Panc1 (cell line): Measurements from ENCODE around the gene BHMT2. TPM values are rescaled to one million over a fixed set of nuclear protein-coding genes. Genes with fewer than 3 reads are reported as not detected.

Experiments used
- ATAC-seq: fragments of 200-7000 bp; cut with Tn5 transposase; 2 replicates; pipeline ENCODE4 v1.9.1; 2020; ENCODE audit warnings: mild to moderate bottlenecking, moderate library complexity
- BruUV-seq: library from RNA; stranded (reverse); fragments of 400-500 nt; replicated peaks from 2 replicates; lab custom pipeline; 2021; lab: Mats Ljungman, UMichigan
- CTCF ChIA-PET: fragments of 300-600 bp; sonication (Branson Sonifier 250); formaldehyde crosslinking; loops from one replicate; lab custom pipeline; 2022; ENCODE audit warnings: antibody characterized with exemption; lab: Charles Lee
- POLR2A ChIA-PET: fragments of 300-600 bp; sonication (Branson Sonifier 250); formaldehyde crosslinking; loops from one replicate; lab custom pipeline; 2022; ENCODE audit warnings: antibody characterized with exemption; lab: Charles Lee
- DNase-seq: peaks from one replicate; pipeline ENCODE4 v3.0.0-alpha.2; 2010; ENCODE audit warnings: low read depth, low spot score
- H3K27ac ChIP-seq: 2 replicates; pipeline ENCODE4 v1.5.1; 2011; ENCODE audit warnings: mild to moderate bottlenecking, low read length, inconsistent platforms
- H3K27me3 ChIP-seq: fragments of 200-500 bp; sonication (Bioruptor generic); 2 replicates; pipeline ENCODE4 v1.6.0; 2014; ENCODE audit warnings: low read length, inconsistent platforms; ENCODE audit not compliant: control insufficient read depth, insufficient read depth
- H3K36me3 ChIP-seq: fragments of 200-500 bp; sonication (Bioruptor generic); 2 replicates; pipeline ENCODE4 v1.5.1; 2014; ENCODE audit warnings: inconsistent platforms, mild to moderate bottlenecking, low read length, moderate library complexity; ENCODE audit not compliant: control insufficient read depth, insufficient read depth
- H3K4me1 ChIP-seq: 2 replicates; pipeline ENCODE4 v1.5.1; 2011; ENCODE audit warnings: inconsistent platforms, mild to moderate bottlenecking, low read length, moderate library complexity; ENCODE audit not compliant: control insufficient read depth, insufficient read depth
- H3K4me3 ChIP-seq, 2 experiments: 2 replicates each; pipeline ENCODE4 v1.5.1; 2011 to 2012; ENCODE audit warnings: low read depth in 2 of 2, low read length in 2 of 2, mild to moderate bottlenecking in 2 of 2, inconsistent platforms in 1 of 2, moderate library complexity in 1 of 2
- H3K9me3 ChIP-seq: fragments of 200-500 bp; sonication (Bioruptor generic); 2 replicates; pipeline ENCODE4 v1.5.1; 2014; ENCODE audit warnings: low read depth, mild to moderate bottlenecking, inconsistent platforms, low read length, moderate library complexity; ENCODE audit not compliant: control insufficient read depth, insufficient read depth
- CTCF ChIP-seq: fragments of 450-650 bp; IDR thresholded peaks from 2 replicates; pipeline ENCODE4 v1.5.1; 2017; ENCODE audit warnings: mild to moderate bottlenecking
- POLR2AphosphoS5 ChIP-seq: IDR thresholded peaks from 2 replicates; pipeline ENCODE4 v1.6.1; 2012; ENCODE audit warnings: mild to moderate bottlenecking, low read depth, low read length, moderate library complexity
- REST ChIP-seq, 2 experiments: IDR thresholded peaks; 2 replicates each; pipeline ENCODE4 v1.6.1; 2011 to 2012; ENCODE audit warnings: low read depth in 2 of 2, control low read depth in 1 of 2, low read length in 1 of 2, mild to moderate bottlenecking in 1 of 2, moderate library complexity in 1 of 2; ENCODE audit not compliant: insufficient read depth in 1 of 2
- SIN3A ChIP-seq: IDR thresholded peaks from 2 replicates; pipeline ENCODE4 v1.6.1; 2012; ENCODE audit warnings: low read depth, mild to moderate bottlenecking, low read length, moderate library complexity, borderline replicate concordance; ENCODE audit not compliant: insufficient read depth
- TCF7L2 ChIP-seq: IDR thresholded peaks from 2 replicates; pipeline ENCODE4 v1.6.1; 2011; ENCODE audit warnings: mild to moderate bottlenecking, low read depth, low read length, inconsistent platforms
- in situ Hi-C: cut with HindIII; loops from 2 replicates; pipeline ENCODE4 v1.10.0; 2016; ENCODE audit warnings: low sequenced_read_pairs, low pct_unique_long_range_greater_than_20kb
- intact Hi-C: fragments of 100-400 bp; cut with micrococcal nuclease; formaldehyde crosslinking; loops from one replicate; pipeline ENCODE4 v1.10.0; 2022; ENCODE audit not compliant: unreplicated experiment
- total RNA-seq: library from RNA; stranded (reverse); gene quantifications from one replicate; pipeline ENCODE4 v1.2.1, GENCODE V29; 2021; ENCODE audit not compliant: unreplicated experiment

Gene BHMT2
- total RNA-seq, 1 experiment from 2014 or later, result not detected

GRCh38 chr5:79048437-79048836 lies 21.1 kb upstream of the BHMT2 start:
- in situ Hi-C loops, result no loop called here
- Histone ChIP-seq H3K9me3 (peaks cover 4% of the 10 kb centered on the region; the same call in 1 of the 2 replicates), H3K4me3 (no peak overlapping the region), H3K36me3 (no peaks in the 10 kb centered on the region), H3K27ac (no peak overlapping the region), H3K27me3 (peaks cover 4% of the 10 kb centered on the region; the same call in 1 of the 2 replicates), H3K4me1 (no peaks in the 10 kb centered on the region)
- intact Hi-C loops, result no loop called here
- ATAC-seq (no peak), DNase-seq (no peak)
- TF ChIP-seq REST (IDR thresholded peaks at IDR 0.05; ENCODE audit: insufficient read depth in 1 of 2, low read depth in 2 of 2, low read length in 1 of 2) (no peak), SIN3A (no peak), POLR2AphosphoS5 (no peak), CTCF (no peak), TCF7L2 (no peak)
- CTCF ChIA-PET, result interaction anchor here (1.1 kb wide), 1 partner anchor 23 kb away, joined by 4 read pairs; no protein-coding TSS in a partner anchor
- BruUV-seq, result no TSS peak
- POLR2A ChIA-PET, result interaction anchor here (0.6 kb wide), 1 partner anchor 254 kb away, joined by 5 read pairs; no protein-coding TSS in a partner anchor

- intact Hi-C loops (no loop called here), in situ Hi-C loops (no loop called here)
- ATAC-seq, result no peak
- Histone ChIP-seq H3K9me3 (peaks cover 4% of the 10 kb centered on the region; the same call in 1 of the 2 replicates), H3K4me1 (no peaks in the 10 kb centered on the region), H3K36me3 (no peaks in the 10 kb centered on the region), H3K27me3 (peaks cover 7% of the 10 kb centered on the region; the same call in 1 of the 2 replicates), H3K4me3 (no peak overlapping the region), H3K27ac (no peak overlapping the region)
- no TSS peak for BruUV-seq
- TF ChIP-seq REST (IDR thresholded peaks at IDR 0.05; ENCODE audit: insufficient read depth in 1 of 2, low read depth in 2 of 2, low read length in 1 of 2) (no peak), POLR2AphosphoS5 (no peak), TCF7L2 (no peak), SIN3A (no peak), CTCF (no peak)
- no peak for DNase-seq
- ChIA-PET CTCF (no interaction called here), POLR2A (no interaction called here)
These were observed 19.1 kb upstream of the BHMT2 start for GRCh38 chr5:79050498-79050897.
